CD14-positive monocyte (primary cell): ENCODE results near the gene DNAI1. TPM values are rescaled to one million over a fixed set of nuclear protein-coding genes. Genes with fewer than 3 reads are reported as not detected.

Experiments
- DNase-seq, 3 donors: peaks; one replicate each; pipeline ENCODE4 v3.0.0-alpha.2; 2011 to 2022
- H2AFZ ChIP-seq: 2 replicates; pipeline ENCODE4 v1.6.0; 2012; ENCODE audit warnings: mild to moderate bottlenecking, low read depth, low read length, inconsistent platforms; ENCODE audit not compliant: insufficient read depth, poor library complexity, severe bottlenecking
- H3K27ac ChIP-seq, 2 donors: 1 replicate in 1 of 2; 2 replicates in 1 of 2; pipeline ENCODE4 v1.5.1; 2012 to 2013; ENCODE audit warnings: low read length in 2 of 2, control low read depth in 1 of 2, inconsistent platforms in 1 of 2, low read depth in 1 of 2, mild to moderate bottlenecking in 1 of 2
- H3K27me3 ChIP-seq, 2 donors: one replicate each; pipeline versions ENCODE4 v1.6.0 to v1.6.1; 2011 to 2013; ENCODE audit warnings: low read length in 2 of 2; ENCODE audit not compliant: control insufficient read depth in 2 of 2, insufficient read depth in 2 of 2
- H3K36me3 ChIP-seq, 2 donors: replicated peaks in 1 of 2; 1 replicate in 1 of 2; 2 replicates in 1 of 2; pipeline versions ENCODE4 v1.5.1 to v1.6.1; 2012 to 2013; ENCODE audit warnings: low read length in 2 of 2, control low read depth in 1 of 2, inconsistent platforms in 1 of 2, mild to moderate bottlenecking in 1 of 2; ENCODE audit not compliant: insufficient read depth in 2 of 2, control insufficient read depth in 1 of 2
- H3K4me1 ChIP-seq, 2 donors: 1 replicate in 1 of 2; 2 replicates in 1 of 2; pipeline versions ENCODE4 v1.5.1 to v1.6.1; 2012 to 2013; ENCODE audit warnings: low read length in 2 of 2, control low read depth in 1 of 2, inconsistent platforms in 1 of 2, mild to moderate bottlenecking in 1 of 2, moderate library complexity in 1 of 2; ENCODE audit not compliant: insufficient read depth in 2 of 2, control insufficient read depth in 1 of 2
- H3K4me2 ChIP-seq: replicated peaks from 2 replicates; pipeline ENCODE3; 2012; ENCODE audit warnings: low read length, moderate library complexity, mild to moderate bottlenecking; ENCODE audit not compliant: poor library complexity, severe bottlenecking; ENCODE audit errors: extremely low read depth
- H3K4me3 ChIP-seq, 3 experiments: fragments of 200-600 bp in 1 of 3; sonication (generic) in 1 of 3; replicated peaks in 1 of 3; 1 replicate in 2 of 3; 2 replicates in 1 of 3; pipeline ENCODE4 v1.5.1; 2011 to 2013; ENCODE audit warnings: low read length in 3 of 3, mild to moderate bottlenecking in 3 of 3, control low read depth in 2 of 3, low read depth in 2 of 3, inconsistent platforms in 1 of 3, moderate library complexity in 1 of 3
- H3K79me2 ChIP-seq: 2 replicates; pipeline ENCODE4 v1.6.0; 2012; ENCODE audit warnings: mild to moderate bottlenecking, control low read depth, inconsistent platforms, low read length, moderate library complexity; ENCODE audit not compliant: insufficient read depth
- H3K9ac ChIP-seq: 2 replicates; pipeline ENCODE4 v1.6.0; 2017; ENCODE audit warnings: low read length, mild to moderate bottlenecking; ENCODE audit not compliant: insufficient read depth, poor library complexity, severe bottlenecking
- H3K9me3 ChIP-seq, 2 donors: replicated peaks in 1 of 2; 1 replicate in 1 of 2; 2 replicates in 1 of 2; pipeline versions ENCODE4 v1.5.1 to v1.6.1; 2012 to 2013; ENCODE audit warnings: low read length in 2 of 2, control low read depth in 1 of 2; ENCODE audit not compliant: control insufficient read depth in 1 of 2, insufficient read depth in 1 of 2
- H4K20me1 ChIP-seq: 2 replicates; pipeline ENCODE4 v1.6.0; 2012; ENCODE audit warnings: mild to moderate bottlenecking, low read length, control low read depth, moderate library complexity; ENCODE audit not compliant: insufficient read depth
- H3K27ac Mint-ChIP-seq, 7 donors: one replicate each; pipeline ENCODE4 v1.8.0; 2020; ENCODE audit warnings: mild to moderate bottlenecking in 7 of 7, mixed read lengths in 7 of 7, moderate library complexity in 6 of 7, inconsistent platforms in 2 of 7
- H3K27me3 Mint-ChIP-seq, 3 donors: one replicate each; pipeline ENCODE4 v1.8.0; 2021 to 2022; ENCODE audit warnings: low read depth in 3 of 3, mild to moderate bottlenecking in 3 of 3, mixed read lengths in 3 of 3, moderate library complexity in 3 of 3, inconsistent platforms in 1 of 3
- H3K36me3 Mint-ChIP-seq, 2 donors: one replicate each; pipeline ENCODE4 v1.8.0; 2020; ENCODE audit warnings: mixed read lengths in 2 of 2, inconsistent platforms in 1 of 2, mild to moderate bottlenecking in 1 of 2
- H3K4me1 Mint-ChIP-seq: one replicate; pipeline ENCODE4 v1.8.0; 2020; ENCODE audit warnings: mild to moderate bottlenecking, mixed read lengths
- H3K4me3 Mint-ChIP-seq, 2 donors: one replicate each; pipeline ENCODE4 v1.8.0; 2020; ENCODE audit warnings: mild to moderate bottlenecking in 2 of 2, mixed read lengths in 2 of 2, moderate library complexity in 1 of 2
- H3K9me3 Mint-ChIP-seq, 7 donors: one replicate each; pipeline ENCODE4 v1.8.0; 2020 to 2022; ENCODE audit warnings: mixed read lengths in 7 of 7, mild to moderate bottlenecking in 6 of 7, moderate library complexity in 6 of 7, inconsistent platforms in 2 of 7
- CTCF ChIP-seq: fragments of 200-600 bp; IDR thresholded peaks from one replicate; pipeline ENCODE4 v1.8.0; 2022; ENCODE audit warnings: antibody characterized with exemption, mild to moderate bottlenecking
- WGBS: methylation state at CpG from one replicate; pipeline ENCODE4 v1.1.5; 2013; ENCODE audit warnings: missing lambda C conversion rate; ENCODE audit not compliant: insufficient coverage; 5-methylcytosine and 5-hydroxymethylcytosine counted together
- intact Hi-C, 2 donors: fragments of 100-400 bp; cut with micrococcal nuclease; formaldehyde crosslinking; loops; one replicate each; pipeline versions ENCODE4 v1.15.0 to v1.15.1; 2023
- polyA plus RNA-seq, 3 donors: library from polyadenylated mRNA; depleted of rRNA in 1 of 3; unstranded in 2 of 3; stranded (reverse) in 1 of 3; fragments of 300-500 nt in 2 of 3; fragments of >200 nt in 1 of 3; fragmentation: Illumina TruSeq in 2 of 3; gene quantifications; 1 replicate in 2 of 3; 2 replicates in 1 of 3; pipeline ENCODE4 v1.2.3, GENCODE V29; 2012 to 2021

The DNAI1 gene
- polyA plus RNA-seq, 3 donors: not detected

- H3K9me3 ChIP-seq: peaks cover 0 to 7% of the 10 kb centered on the region in 2 donors
- H3K9ac ChIP-seq: no peak overlapping the region
- peaks cover 0 to 10% (median 7%) of the 10 kb centered on the region in 7 donors for H3K9me3 Mint-ChIP-seq
- H3K4me3 Mint-ChIP-seq: no peak overlapping the region
- no peaks in the 10 kb centered on the region for H4K20me1 ChIP-seq
- H2AFZ ChIP-seq: no peak overlapping the region
- TF ChIP-seq CTCF: no peak
- no peaks in the 10 kb centered on the region for H3K4me1 Mint-ChIP-seq
- no peak overlapping the region for H3K27ac ChIP-seq
- no peak overlapping the region for H3K4me3 ChIP-seq
- H3K27ac Mint-ChIP-seq: no peak overlapping the region
- H3K36me3 ChIP-seq: no peaks in the 10 kb centered on the region
- H3K27me3 Mint-ChIP-seq: peaks cover 28 to 37% (median 30%) of the 10 kb centered on the region in 3 donors
- no peaks in the 10 kb centered on the region for H3K4me1 ChIP-seq
- intact Hi-C loops: no loop called here
- no peaks in the 10 kb centered on the region for H3K36me3 Mint-ChIP-seq
- DNase-seq: no peak
- WGBS: 52% methylated on average over 5 of the region's 5 CpGs
- peaks cover 0 to 14% of the 10 kb centered on the region in 2 donors for H3K27me3 ChIP-seq
- H3K79me2 ChIP-seq: no peaks in the 10 kb centered on the region
- no peak overlapping the region for H3K4me2 ChIP-seq
Observed at GRCh38 chr9:34563262-34563661, 104.7 kb downstream of the DNAI1 start.

- peaks cover 23 to 30% (median 27%) of the 10 kb centered on the region in 3 donors for H3K27me3 Mint-ChIP-seq
- no peaks in the 10 kb centered on the region for H3K4me1 ChIP-seq
- intact Hi-C loops: no loop called here
Observed at GRCh38 chr9:34564617-34565016, 106.0 kb downstream of the DNAI1 start.

More at GRCh38 chr9:34564617-34565016, 106.0 kb downstream of the DNAI1 start:
- Histone ChIP-seq H3K4me3 (no peak overlapping the region), H3K27me3 (peaks cover 0 to 9% of the 10 kb centered on the region in 2 donors), H3K9ac (no peak overlapping the region), H3K4me2 (no peak overlapping the region), H4K20me1 (no peaks in the 10 kb centered on the region), H3K79me2 (no peaks in the 10 kb centered on the region), H3K27ac (no peak overlapping the region), H2AFZ (no peak overlapping the region), H3K36me3 (no peaks in the 10 kb centered on the region), H3K9me3 (peaks cover 0 to 7% of the 10 kb centered on the region in 2 donors)
- Mint-ChIP-seq H3K4me1 (no peaks in the 10 kb centered on the region), H3K4me3 (no peak overlapping the region), H3K9me3 (peaks cover 0 to 10% (median 7%) of the 10 kb centered on the region in 7 donors), H3K27ac (no peak overlapping the region), H3K36me3 (no peaks in the 10 kb centered on the region)
- WGBS: 96% methylated on average over 16 of the region's 16 CpGs
- no peak for TF ChIP-seq CTCF
- DNase-seq: no peak
